ENCODE measurements around the gene TP53TG5. TPM values are rescaled to one million over a fixed set of nuclear protein-coding genes. Genes with fewer than 3 reads are reported as not detected.

TP53TG5 gene
- total RNA-seq, 1 experiment from 2014 or later = not detected

GRCh38 chr20:45359406-45360148 lies 18.5 kb downstream of the TP53TG5 start:
- TF ChIP-seq CTCF (IDR thresholded peaks at IDR 0.05) (no peak), REST (IDR thresholded peaks at IDR 0.05; ENCODE audit: insufficient read depth in 1 of 2, low read depth in 2 of 2, low read length in 1 of 2) (no peak), SIN3A (IDR thresholded peaks at IDR 0.05; ENCODE audit: borderline replicate concordance, insufficient read depth, low read depth, low read length) (no peak), POLR2AphosphoS5 (IDR thresholded peaks at IDR 0.05; ENCODE audit: low read depth, low read length) (no peak), TCF7L2 (IDR thresholded peaks at IDR 0.05; ENCODE audit: low read depth, low read length) (no peak)
- no peaks in the 10 kb centered on the region for H3K27me3 ChIP-seq (ENCODE audit: control insufficient read depth, insufficient read depth, low read length)
- in situ Hi-C loops (cut with HindIII; ENCODE audit: low pct_unique_long_range_greater_than_20kb, low sequenced_read_pairs) (no loop called here), intact Hi-C loops (cut with micrococcal nuclease; ENCODE audit: unreplicated experiment) (no loop called here)
- ChIA-PET CTCF (interaction anchor here (1.7 kb wide), 1 partner anchor 77 kb away, joined by 5 read pairs; no protein-coding TSS in a partner anchor), POLR2A (no interaction called here)
- no peaks in the 10 kb centered on the region for H3K36me3 ChIP-seq (ENCODE audit: control insufficient read depth, insufficient read depth, low read length)
- H3K27ac ChIP-seq (ENCODE audit: low read length) = peak overlapping the region; percentile 34; the same call in 1 of the 2 replicates
- BruUV-seq (replicated peaks) = no TSS peak
- no peak for ATAC-seq
- DNase-seq (ENCODE audit: low read depth, low spot score) = no peak
- no peaks in the 10 kb centered on the region for H3K9me3 ChIP-seq (ENCODE audit: control insufficient read depth, insufficient read depth, low read depth, low read length)
- peaks cover 27% of the 10 kb centered on the region for H3K4me1 ChIP-seq (ENCODE audit: control insufficient read depth, insufficient read depth, low read length)
- no peak overlapping the region for H3K4me3 ChIP-seq (ENCODE audit: low read depth in 2 of 2, low read length in 2 of 2)

DNA sequence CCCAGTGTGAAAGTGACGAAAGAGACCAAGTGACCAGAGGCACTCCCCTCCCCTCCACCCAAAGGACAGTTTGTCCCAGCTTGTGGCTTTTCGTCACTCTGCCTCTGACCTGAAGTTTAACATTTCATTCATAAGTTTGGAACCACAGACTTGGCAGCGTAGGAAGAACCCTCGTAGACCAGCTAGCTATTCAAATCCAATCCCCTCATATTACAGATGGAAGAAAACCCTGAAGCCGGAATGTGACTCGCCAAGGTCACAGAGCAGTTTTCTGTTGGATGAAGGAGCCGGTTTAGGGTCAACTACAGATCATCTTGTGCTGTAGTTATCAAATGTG lies 19.1 kb downstream of the TP53TG5 start:
- POLR2A ChIA-PET = no interaction called here
- BruUV-seq (replicated peaks) = no TSS peak
- no peak for TF ChIP-seq SIN3A (IDR thresholded peaks at IDR 0.05; ENCODE audit: borderline replicate concordance, insufficient read depth, low read depth, low read length)
- TF ChIP-seq CTCF (IDR thresholded peaks at IDR 0.05) = no peak
- TF ChIP-seq TCF7L2 (IDR thresholded peaks at IDR 0.05; ENCODE audit: low read depth, low read length) = no peak
- TF ChIP-seq POLR2AphosphoS5 (IDR thresholded peaks at IDR 0.05; ENCODE audit: low read depth, low read length) = no peak
- TF ChIP-seq REST (IDR thresholded peaks at IDR 0.05; ENCODE audit: insufficient read depth in 1 of 2, low read depth in 2 of 2, low read length in 1 of 2) = no peak
- DNase-seq (ENCODE audit: low read depth, low spot score) = no peak
- no peak overlapping the region for H3K4me3 ChIP-seq (ENCODE audit: low read depth in 2 of 2, low read length in 2 of 2)
- no peaks in the 10 kb centered on the region for H3K27me3 ChIP-seq (ENCODE audit: control insufficient read depth, insufficient read depth, low read length)
- no peaks in the 10 kb centered on the region for H3K9me3 ChIP-seq (ENCODE audit: control insufficient read depth, insufficient read depth, low read depth, low read length)
- H3K36me3 ChIP-seq (ENCODE audit: control insufficient read depth, insufficient read depth, low read length) = no peaks in the 10 kb centered on the region
- in situ Hi-C loops (cut with HindIII; ENCODE audit: low pct_unique_long_range_greater_than_20kb, low sequenced_read_pairs) = no loop called here
- intact Hi-C loops (cut with micrococcal nuclease; ENCODE audit: unreplicated experiment) = no loop called here
- ATAC-seq = no peak
- CTCF ChIA-PET = interaction anchor here (1.7 kb wide), 1 partner anchor 78 kb away, joined by 5 read pairs; no protein-coding TSS in a partner anchor
- H3K4me1 ChIP-seq (ENCODE audit: control insufficient read depth, insufficient read depth, low read length) = peaks cover 27% of the 10 kb centered on the region
- peak overlapping the region; percentile 34; the same call in 1 of the 2 replicates for H3K27ac ChIP-seq (ENCODE audit: low read length)

All from Panc1 (cell line).